PC-3 (cell line): Measurements from ENCODE around the gene PODN. TPM values are rescaled to one million over a fixed set of nuclear protein-coding genes. Genes with fewer than 3 reads are reported as not detected.

ENCODE experiments used
- ATAC-seq: fragments of 200-7000 bp; cut with Tn5 transposase; 2 replicates; pipeline ENCODE4 v1.9.1; 2020; ENCODE audit warnings: mild to moderate bottlenecking, moderate library complexity
- BruUV-seq: library from RNA; stranded (reverse); fragments of 400-500 nt; replicated peaks from 2 replicates; lab custom pipeline; 2021; lab: Mats Ljungman, UMichigan
- CTCF ChIA-PET: fragments of 300-600 bp; sonication (Branson Sonifier 250); formaldehyde crosslinking; loops from one replicate; lab custom pipeline; 2022; ENCODE audit warnings: antibody characterized with exemption; lab: Charles Lee
- POLR2A ChIA-PET: fragments of 300-600 bp; sonication (Branson Sonifier 250); formaldehyde crosslinking; loops from one replicate; lab custom pipeline; 2022; ENCODE audit warnings: antibody characterized with exemption; ENCODE audit not compliant: unreplicated experiment; lab: Charles Lee
- DNase-seq: peaks from one replicate; pipeline ENCODE4 v3.0.0-alpha.2; 2015
- H2AFZ ChIP-seq: fragments of 300-600 bp; sonication (generic); 2 replicates; pipeline ENCODE4 v1.6.0; 2016; ENCODE audit warnings: antibody characterized with exemption, low read length
- H3F3A ChIP-seq: fragments of 300-600 bp; sonication (generic); one replicate; pipeline ENCODE4 v1.6.0; 2017; ENCODE audit warnings: antibody characterized with exemption, low read length, control low read depth, mild to moderate bottlenecking; ENCODE audit not compliant: unreplicated experiment
- H3K27ac ChIP-seq: fragments of 300-600 bp; sonication (generic); 2 replicates; pipeline ENCODE4 v1.5.1; 2016; ENCODE audit warnings: mild to moderate bottlenecking, low read length
- H3K27me3 ChIP-seq: fragments of 300-600 bp; sonication (generic); 2 replicates; pipeline ENCODE4 v1.6.1; 2016; ENCODE audit warnings: low read length, mixed read lengths
- H3K36me3 ChIP-seq: fragments of 300-600 bp; sonication (generic); 2 replicates; pipeline ENCODE4 v1.6.1; 2016; ENCODE audit warnings: low read depth, mixed run types, low read length, mixed read lengths
- H3K4me1 ChIP-seq: fragments of 300-600 bp; sonication (generic); 2 replicates; pipeline ENCODE4 v1.5.1; 2016; ENCODE audit warnings: low read length; ENCODE audit not compliant: insufficient read depth
- H3K4me2 ChIP-seq: fragments of 300-600 bp; sonication (generic); 2 replicates; pipeline ENCODE4 v1.6.0; 2016; ENCODE audit warnings: low read length
- H3K4me3 ChIP-seq: fragments of 300-600 bp; sonication (generic); 2 replicates; pipeline ENCODE4 v1.5.1; 2016; ENCODE audit warnings: mild to moderate bottlenecking, low read length, mixed read lengths
- H3K79me2 ChIP-seq: fragments of 300-600 bp; sonication (generic); 2 replicates; pipeline ENCODE4 v1.6.1; 2017; ENCODE audit warnings: low read length, mixed read lengths
- H3K9ac ChIP-seq: fragments of 300-600 bp; sonication (generic); 2 replicates; pipeline ENCODE4 v1.6.0; 2016; ENCODE audit warnings: mild to moderate bottlenecking, low read length
- H3K9me2 ChIP-seq: fragments of 300-600 bp; sonication (generic); replicated peaks from 2 replicates; pipeline ENCODE4 v1.6.1; 2016; ENCODE audit warnings: mixed run types, low read length, mixed read lengths
- H3K9me3 ChIP-seq: fragments of 300-600 bp; sonication (generic); 2 replicates; pipeline ENCODE4 v1.6.1; 2016; ENCODE audit warnings: low read length, mixed read lengths
- H4K20me1 ChIP-seq: fragments of 300-600 bp; sonication (generic); 2 replicates; pipeline ENCODE4 v1.6.1; 2016; ENCODE audit warnings: low read length, mixed read lengths
- CTCF ChIP-seq: fragments of 300-600 bp; sonication (generic); conservative IDR thresholded peaks from 2 replicates; pipeline ENCODE4 v1.5.1; 2017; ENCODE audit warnings: antibody characterized with exemption, low read depth, mild to moderate bottlenecking, low read length
- EZH2 ChIP-seq: fragments of 300-600 bp; sonication (generic); IDR thresholded peaks from one replicate; pipeline ENCODE4 v1.6.1; 2017; ENCODE audit warnings: antibody characterized with exemption, mild to moderate bottlenecking, low read length; ENCODE audit not compliant: unreplicated experiment
- EZH2phosphoT487 ChIP-seq: fragments of 300-600 bp; sonication (generic); IDR thresholded peaks from 2 replicates; pipeline ENCODE4 v1.6.1; 2018; ENCODE audit warnings: mild to moderate bottlenecking, antibody characterized with exemption, low read length, borderline replicate concordance
- intact Hi-C: fragments of 100-400 bp; cut with micrococcal nuclease; formaldehyde crosslinking; loops from 2 replicates; pipeline ENCODE4 v1.9.0; 2023
- total RNA-seq: library from RNA; depleted of rRNA; stranded (reverse); fragments of >200 nt; gene quantifications from 2 replicates; pipeline ENCODE4 v1.2.3, GENCODE V29; 2014

The PODN gene
- total RNA-seq, 1 experiment from 2014 or later: not detected

GRCh38 chr1:53076721-53077598 is 14.9 kb downstream of the PODN start:
- DNase-seq: no peak
- Histone ChIP-seq H3K27ac (no peak overlapping the region), H4K20me1 (no peaks in the 10 kb centered on the region), H3K4me1 (no peaks in the 10 kb centered on the region), H3K27me3 (no peaks in the 10 kb centered on the region), H3K9ac (no peak overlapping the region), H2AFZ (no peak overlapping the region), H3K4me3 (no peak overlapping the region), H3K9me2 (no peaks in the 10 kb centered on the region), H3K36me3 (no peaks in the 10 kb centered on the region), H3F3A (no peaks in the 10 kb centered on the region), H3K4me2 (no peak overlapping the region), H3K9me3 (no peaks in the 10 kb centered on the region), H3K79me2 (no peaks in the 10 kb centered on the region)
- CTCF ChIA-PET: no interaction called here
- no peak for ATAC-seq
- POLR2A ChIA-PET: no interaction called here
- no TSS peak for BruUV-seq
- no peak for TF ChIP-seq EZH2
- no peak for TF ChIP-seq CTCF
- TF ChIP-seq EZH2phosphoT487: no peak
- intact Hi-C loops: no loop called here

- H3K9me2 ChIP-seq: no peaks in the 10 kb centered on the region
- CTCF ChIA-PET: no interaction called here
- no peaks in the 10 kb centered on the region for H3K79me2 ChIP-seq
- intact Hi-C loops: no loop called here
- no peak overlapping the region for H3K27ac ChIP-seq
- no TSS peak for BruUV-seq
- H3K9ac ChIP-seq: no peak overlapping the region
- no peak overlapping the region for H3K4me2 ChIP-seq
- TF ChIP-seq EZH2: no peak
- no peak for DNase-seq
- no peaks in the 10 kb centered on the region for H3K36me3 ChIP-seq
- no peak overlapping the region for H3K4me3 ChIP-seq
- ATAC-seq: no peak
- H3F3A ChIP-seq: no peaks in the 10 kb centered on the region
- no peaks in the 10 kb centered on the region for H3K27me3 ChIP-seq
- H4K20me1 ChIP-seq: no peaks in the 10 kb centered on the region
- no peak overlapping the region for H2AFZ ChIP-seq
- POLR2A ChIA-PET: no interaction called here
- H3K9me3 ChIP-seq: no peaks in the 10 kb centered on the region
- no peaks in the 10 kb centered on the region for H3K4me1 ChIP-seq
Measured at GRCh38 chr1:53077599-53077965, 15.6 kb downstream of the PODN start.

GRCh38 chr1:53078333-53079101 is 16.5 kb downstream of the PODN start:
- no peak overlapping the region for H2AFZ ChIP-seq
- H4K20me1 ChIP-seq: no peaks in the 10 kb centered on the region
- intact Hi-C loops: no loop called here
- H3K36me3 ChIP-seq: no peaks in the 10 kb centered on the region
- H3K79me2 ChIP-seq: no peaks in the 10 kb centered on the region
- BruUV-seq: no TSS peak
- ChIA-PET CTCF (no interaction called here), POLR2A (no interaction called here)
- H3K4me3 ChIP-seq: no peak overlapping the region
- no peaks in the 10 kb centered on the region for H3K4me1 ChIP-seq
- no peaks in the 10 kb centered on the region for H3K27me3 ChIP-seq
- H3K27ac ChIP-seq: no peak overlapping the region
- ATAC-seq (no peak), DNase-seq (no peak)
- H3K4me2 ChIP-seq: no peak overlapping the region
- no peak overlapping the region for H3K9ac ChIP-seq
- H3F3A ChIP-seq: no peaks in the 10 kb centered on the region
- TF ChIP-seq EZH2phosphoT487: no peak
- no peak for TF ChIP-seq CTCF
- TF ChIP-seq EZH2: no peak
- H3K9me2 ChIP-seq: no peaks in the 10 kb centered on the region
- no peaks in the 10 kb centered on the region for H3K9me3 ChIP-seq
